Urinary bladder (tissue), 4 donors: ENCODE measurements around the gene F11R. TPM values are rescaled to one million over a fixed set of nuclear protein-coding genes. Genes with fewer than 3 reads are reported as not detected.

Experiments
- DNase-seq: peaks from one replicate; pipeline ENCODE4 v3.0.0-alpha.2; 2015; ENCODE audit errors: extremely low spot score
- H3K27ac ChIP-seq: one replicate; pipeline ENCODE4 v1.5.1; 2013; ENCODE audit warnings: low read depth, mild to moderate bottlenecking, moderate library complexity
- H3K36me3 ChIP-seq: one replicate; pipeline ENCODE4 v1.6.1; 2013; ENCODE audit warnings: mild to moderate bottlenecking, moderate library complexity; ENCODE audit not compliant: insufficient read depth
- H3K4me1 ChIP-seq: one replicate; pipeline ENCODE4 v1.6.1; 2013; ENCODE audit warnings: mild to moderate bottlenecking, moderate library complexity; ENCODE audit not compliant: insufficient read depth
- H3K4me3 ChIP-seq: one replicate; pipeline ENCODE4 v1.5.1; 2013; ENCODE audit warnings: low read depth, low read length
- WGBS: extraction: QIAGEN DNeasy Blood & Tissue Kit; methylation state at CpG from one replicate; pipeline ENCODE4 v1.1.7; 2013; 5-methylcytosine and 5-hydroxymethylcytosine counted together
- polyA plus RNA-seq: library from polyadenylated mRNA; stranded (reverse); fragments of 200-250 nt; gene quantifications from one replicate; pipeline ENCODE4 v1.2.3, GENCODE V29; 2013
- total RNA-seq: library from RNA; depleted of rRNA; stranded (reverse); fragments of >200 nt; gene quantifications from one replicate; pipeline ENCODE4 v1.2.3, GENCODE V29; 2014
- donor health status: healthy with polysubstance abuse.
- donor health status: healthy.

F11R gene
- total and polyA plus RNA-seq, 2 donors: 23.4 to 35.2 TPM

- Histone ChIP-seq H3K4me1 (peaks cover 2% of the 10 kb centered on the region), H3K36me3 (no peaks in the 10 kb centered on the region), H3K4me3 (no peak overlapping the region), H3K27ac (no peak overlapping the region)
- 88% methylated on average over 5 of the region's 5 CpGs for WGBS
- DNase-seq: no peak
Measured at GRCh38 chr1:161048949-161049722, 28.2 kb upstream of the F11R start.

GRCh38 chr1:161047436-161048420, 26.8 kb upstream of the F11R start:
- Histone ChIP-seq H3K36me3 (no peaks in the 10 kb centered on the region), H3K27ac (no peak overlapping the region), H3K4me1 (peaks cover 2% of the 10 kb centered on the region), H3K4me3 (no peak overlapping the region)
- WGBS: 97% methylated on average over 18 of the region's 18 CpGs
- no peak for DNase-seq

GRCh38 chr1:161046605-161047228, 25.8 kb upstream of the F11R start:
- H3K27ac ChIP-seq: peak overlapping the region; percentile 83
- H3K4me1 ChIP-seq: peaks cover 2% of the 10 kb centered on the region
- WGBS: 65% methylated on average over 2 of the region's 2 CpGs
- no peak overlapping the region for H3K4me3 ChIP-seq
- DNase-seq: no peak
- no peaks in the 10 kb centered on the region for H3K36me3 ChIP-seq

- peak; percentile 97 for DNase-seq
- H3K36me3 ChIP-seq: no peaks in the 10 kb centered on the region
- H3K4me3 ChIP-seq: peak within 1 kb of the TSS; percentile 79
- H3K4me1 ChIP-seq: peaks cover 2% of the 10 kb centered on the region
- H3K27ac ChIP-seq: peak within 1 kb of the TSS; percentile 93
- WGBS: under 1% methylated on average over 29 of the region's 29 CpGs
Measured at GRCh38 chr1:161045736-161046604, 25.0 kb upstream of the F11R start, which contains the start of gene USF1. USF1 (minus strand) TSS chr1:161045977; CDS start chr1:161043275, 2,702 bp downstream.

GRCh38 chr1:161044908-161045735, 24.2 kb upstream of the F11R start:
- H3K27ac ChIP-seq: peak overlapping the region; percentile 93
- H3K36me3 ChIP-seq: no peaks in the 10 kb centered on the region
- peak; percentile 33 for DNase-seq
- peak overlapping the region; percentile 79 for H3K4me3 ChIP-seq
- WGBS: under 1% methylated on average over 48 of the region's 48 CpGs
- peaks cover 2% of the 10 kb centered on the region for H3K4me1 ChIP-seq

GRCh38 chr1:161044535-161044907, 23.6 kb upstream of the F11R start:
- H3K4me3 ChIP-seq: peak overlapping the region; percentile 79
- peak overlapping the region; percentile 19 for H3K27ac ChIP-seq
- peaks cover 2% of the 10 kb centered on the region for H3K4me1 ChIP-seq
- H3K36me3 ChIP-seq: no peaks in the 10 kb centered on the region
- no peak for DNase-seq

GRCh38 chr1:161039546-161039945, 18.6 kb upstream of the F11R start:
- no peak for DNase-seq
- H3K27ac ChIP-seq: no peak overlapping the region
- H3K4me3 ChIP-seq: no peak overlapping the region
- H3K36me3 ChIP-seq: no peaks in the 10 kb centered on the region
- WGBS: 75% methylated on average over 5 of the region's 5 CpGs
- no peaks in the 10 kb centered on the region for H3K4me1 ChIP-seq

- H3K36me3 ChIP-seq: no peaks in the 10 kb centered on the region
- WGBS: 8% methylated on average over 3 of the region's 3 CpGs
- no peak for DNase-seq
- no peak overlapping the region for H3K27ac ChIP-seq
- no peaks in the 10 kb centered on the region for H3K4me1 ChIP-seq
- no peak overlapping the region for H3K4me3 ChIP-seq
Measured at GRCh38 chr1:161039154-161039545, 18.2 kb upstream of the F11R start.

- no peaks in the 10 kb centered on the region for H3K36me3 ChIP-seq
- DNase-seq: no peak
- whole genome bisulfite sequencing: 31% methylated on average over 54 of the region's 54 CpGs
- peak within 1 kb of the TSS; percentile 45 for H3K4me3 ChIP-seq
- no peaks in the 10 kb centered on the region for H3K4me1 ChIP-seq
- peak within 1 kb of the TSS; percentile 11 for H3K27ac ChIP-seq
Measured at GRCh38 chr1:161038523-161039153, 17.7 kb upstream of the F11R start, which contains the start of gene TSTD1. TSTD1 (minus strand) TSS chr1:161038964; CDS start chr1:161038889, 75 bp downstream.

GRCh38 chr1:161037661-161038522, 16.9 kb upstream of the F11R start:
- 50% methylated on average over 21 of the region's 21 CpGs for WGBS
- H3K4me1 ChIP-seq: no peaks in the 10 kb centered on the region
- H3K36me3 ChIP-seq: no peaks in the 10 kb centered on the region
- peak overlapping the region; percentile 11 for H3K27ac ChIP-seq
- DNase-seq: no peak
- peak overlapping the region; percentile 45 for H3K4me3 ChIP-seq

- DNase-seq: no peak
- Histone ChIP-seq H3K36me3 (no peaks in the 10 kb centered on the region), H3K4me3 (no peak overlapping the region), H3K27ac (no peak overlapping the region), H3K4me1 (no peaks in the 10 kb centered on the region)
- 96% methylated on average over 3 of the region's 3 CpGs for WGBS
Measured at GRCh38 chr1:161033751-161034150, 12.8 kb upstream of the F11R start.
